Neutrophil (primary cell): Measurements from ENCODE around the gene CFAP20DC.
"Not testable (repeated sequence)": the region's sequence is repeated elsewhere in the genome, so short reads cannot be mapped to it uniquely, and the experiment has no call there.

Source experiments
- H3K27ac ChIP-seq: fragments of 200-600 bp; sonication (generic); 2 replicates; pipeline ENCODE4 v1.5.1; 2016; ENCODE audit warnings: mild to moderate bottlenecking, moderate library complexity
- H3K27me3 ChIP-seq: fragments of 200-600 bp; sonication (generic); 2 replicates; pipeline ENCODE4 v1.6.0; 2016; ENCODE audit warnings: mild to moderate bottlenecking
- H3K36me3 ChIP-seq: fragments of 200-600 bp; sonication (generic); 2 replicates; pipeline ENCODE4 v1.5.1; 2017
- H3K4me1 ChIP-seq, 2 experiments: fragments of 200-600 bp in 1 of 2; sonication (generic) in 1 of 2; 1 replicate in 1 of 2; 2 replicates in 1 of 2; pipeline versions ENCODE4 v1.5.1 to v1.6.1; 2013 to 2016; ENCODE audit warnings: low read depth in 1 of 2, low read length in 1 of 2, mild to moderate bottlenecking in 1 of 2, moderate library complexity in 1 of 2; ENCODE audit not compliant: control insufficient read depth in 1 of 2, insufficient read depth in 1 of 2
- H3K4me3 ChIP-seq, 2 experiments: fragments of 200-600 bp in 1 of 2; sonication (generic) in 1 of 2; 1 replicate in 1 of 2; 2 replicates in 1 of 2; pipeline ENCODE4 v1.5.1; 2013 to 2016; ENCODE audit warnings: low read depth in 1 of 2, low read length in 1 of 2, mild to moderate bottlenecking in 1 of 2, moderate library complexity in 1 of 2
- H3K9me3 ChIP-seq: fragments of 200-600 bp; sonication (generic); 2 replicates; pipeline ENCODE4 v1.5.1; 2016
- TF ChIP-seq, protein P1 (sequence below): fragments of 200-600 bp; sonication (generic); IDR thresholded peaks from 2 replicates; pipeline ENCODE4 v1.5.1; 2016; ENCODE audit warnings: antibody characterized with exemption

CFAP20DC gene

DNA sequence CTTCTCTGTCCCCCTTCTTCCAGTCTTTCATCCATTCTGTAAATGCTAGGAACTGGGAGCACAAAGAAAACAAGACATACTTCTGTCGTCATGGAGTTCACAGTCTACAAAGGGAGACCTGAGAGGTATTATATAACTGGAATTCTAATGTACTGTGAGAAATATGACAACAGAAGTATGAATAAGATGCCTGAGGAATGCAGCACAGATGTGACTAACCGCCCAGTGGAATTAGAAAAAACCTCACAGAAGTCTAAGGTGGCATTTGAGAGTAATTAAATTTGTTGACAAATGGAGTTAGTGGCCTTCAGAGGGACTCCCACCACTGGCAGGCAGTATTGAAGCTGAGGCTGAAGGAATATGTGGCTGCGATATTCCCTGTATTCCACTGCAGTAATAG lies 214.7 kb downstream of the CFAP20DC start:
- TF ChIP-seq, protein P1, sequence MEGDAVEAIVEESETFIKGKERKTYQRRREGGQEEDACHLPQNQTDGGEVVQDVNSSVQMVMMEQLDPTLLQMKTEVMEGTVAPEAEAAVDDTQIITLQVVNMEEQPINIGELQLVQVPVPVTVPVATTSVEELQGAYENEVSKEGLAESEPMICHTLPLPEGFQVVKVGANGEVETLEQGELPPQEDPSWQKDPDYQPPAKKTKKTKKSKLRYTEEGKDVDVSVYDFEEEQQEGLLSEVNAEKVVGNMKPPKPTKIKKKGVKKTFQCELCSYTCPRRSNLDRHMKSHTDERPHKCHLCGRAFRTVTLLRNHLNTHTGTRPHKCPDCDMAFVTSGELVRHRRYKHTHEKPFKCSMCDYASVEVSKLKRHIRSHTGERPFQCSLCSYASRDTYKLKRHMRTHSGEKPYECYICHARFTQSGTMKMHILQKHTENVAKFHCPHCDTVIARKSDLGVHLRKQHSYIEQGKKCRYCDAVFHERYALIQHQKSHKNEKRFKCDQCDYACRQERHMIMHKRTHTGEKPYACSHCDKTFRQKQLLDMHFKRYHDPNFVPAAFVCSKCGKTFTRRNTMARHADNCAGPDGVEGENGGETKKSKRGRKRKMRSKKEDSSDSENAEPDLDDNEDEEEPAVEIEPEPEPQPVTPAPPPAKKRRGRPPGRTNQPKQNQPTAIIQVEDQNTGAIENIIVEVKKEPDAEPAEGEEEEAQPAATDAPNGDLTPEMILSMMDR = no peak
- Histone ChIP-seq H3K4me3 (no peak overlapping the region), H3K4me1 (no peaks in the 10 kb centered on the region), H3K36me3 (no peaks in the 10 kb centered on the region), H3K9me3 (no peaks in the 10 kb centered on the region), H3K27me3 (no peaks in the 10 kb centered on the region), H3K27ac (no peak overlapping the region)

DNA sequence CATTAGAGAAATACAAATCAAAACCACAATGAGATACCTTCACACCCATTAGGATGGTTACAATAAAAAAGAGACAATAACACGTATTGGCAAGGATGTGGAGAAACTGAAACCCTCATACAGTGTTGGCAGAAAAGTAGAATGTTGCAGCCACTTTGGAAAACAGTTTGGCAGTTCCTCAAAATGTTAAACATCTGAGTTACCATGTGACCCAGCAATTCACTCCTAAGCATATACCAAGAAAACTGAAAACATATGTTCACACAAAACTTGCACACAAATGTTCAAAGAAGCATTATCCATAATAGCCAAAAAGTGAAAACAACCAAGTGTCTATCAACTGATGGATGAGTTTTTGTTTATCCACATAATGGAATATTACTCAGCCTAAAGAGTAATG lies 216.3 kb downstream of the CFAP20DC start:
- Histone ChIP-seq H3K9me3 (no peaks in the 10 kb centered on the region), H3K36me3 (no peaks in the 10 kb centered on the region), H3K27ac (no peak overlapping the region), H3K27me3 (no peaks in the 10 kb centered on the region), H3K4me3 (no peak overlapping the region), H3K4me1 (no peaks in the 10 kb centered on the region)
- TF ChIP-seq, protein P1 = no peak

DNA sequence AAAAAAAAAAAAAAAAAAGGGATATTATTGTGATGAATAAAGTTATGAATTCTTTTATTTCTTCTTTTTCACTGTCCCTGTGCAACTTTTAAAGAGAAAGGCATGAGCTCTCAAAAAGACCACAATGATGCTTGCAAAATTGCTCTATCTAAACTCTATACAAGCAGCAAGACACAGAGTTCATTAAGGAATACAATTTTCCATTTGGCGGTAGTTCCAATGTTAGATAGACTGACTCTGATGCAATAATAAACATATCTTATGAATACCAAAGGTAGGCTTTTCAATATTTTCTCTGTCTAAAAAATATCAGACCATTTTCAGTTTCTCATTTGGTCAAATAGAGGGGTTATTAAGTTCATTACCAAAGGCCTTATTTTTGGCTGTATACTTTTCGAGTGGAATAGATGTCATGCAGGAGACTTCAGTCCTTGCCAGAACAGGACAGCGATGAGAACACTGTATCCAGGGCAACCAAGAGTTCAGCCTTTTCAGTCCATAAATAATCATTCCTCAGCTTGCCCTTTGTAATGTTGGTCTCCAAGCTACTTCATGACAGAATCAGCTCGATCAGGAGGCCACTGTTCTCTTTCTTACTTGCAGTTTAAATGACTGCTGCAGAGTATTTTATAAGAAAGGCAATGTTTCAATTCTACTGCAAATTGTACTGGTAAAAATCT lies 220.4 kb downstream of the CFAP20DC start:
- H3K4me3 ChIP-seq = no peak overlapping the region
- TF ChIP-seq, protein P1 = no peak
- no peaks in the 10 kb centered on the region for H3K4me1 ChIP-seq

DNA sequence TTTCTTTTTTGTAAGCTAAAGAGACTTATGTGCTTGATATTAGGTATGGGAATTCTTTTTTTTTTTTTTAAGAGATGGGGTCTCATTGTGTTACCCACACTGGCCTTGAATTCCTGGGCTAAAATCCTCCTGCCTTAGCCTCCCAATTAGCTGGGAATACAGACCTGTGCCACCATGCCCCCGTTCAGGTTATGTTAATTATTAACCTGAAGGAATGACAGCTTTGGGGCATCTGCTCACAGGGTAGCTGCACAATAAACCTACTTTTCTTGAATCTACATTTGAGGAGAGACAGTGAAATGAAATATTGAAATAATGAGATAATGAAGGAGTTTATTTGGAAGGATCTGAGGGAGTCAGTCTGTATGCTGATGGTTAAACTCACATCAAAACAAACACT lies 225.0 kb downstream of the CFAP20DC start:
- TF ChIP-seq, protein P1 = no peak
- Histone ChIP-seq H3K27me3 (peaks cover 4% of the 10 kb centered on the region), H3K4me1 (no peaks in the 10 kb centered on the region), H3K9me3 (no peaks in the 10 kb centered on the region), H3K4me3 (no peak overlapping the region), H3K27ac (no peak overlapping the region), H3K36me3 (no peaks in the 10 kb centered on the region)

More for the DNA sequence above, 220.4 kb downstream of the CFAP20DC start:
- Histone ChIP-seq H3K36me3 (no peaks in the 10 kb centered on the region), H3K27me3 (no peaks in the 10 kb centered on the region), H3K27ac (no peak overlapping the region), H3K9me3 (no peaks in the 10 kb centered on the region)

DNA sequence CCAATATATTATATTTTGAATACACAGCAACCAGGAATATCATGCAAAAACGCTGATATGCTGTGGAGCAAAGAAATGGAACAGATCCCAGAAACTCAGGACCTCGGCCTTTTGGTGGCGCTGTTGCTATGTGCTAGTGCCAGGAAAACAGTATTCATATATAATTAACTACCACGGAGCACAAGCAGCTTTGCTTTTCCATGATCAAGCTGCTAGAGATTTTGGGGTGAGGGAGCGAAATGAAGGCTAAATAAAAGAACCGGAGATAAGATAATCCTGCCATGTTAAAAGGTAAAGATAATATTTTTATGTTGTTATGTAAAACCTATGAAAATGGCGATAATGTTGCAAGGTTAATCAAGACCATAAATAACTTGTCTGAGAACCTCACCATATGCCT lies 225.5 kb downstream of the CFAP20DC start:
- no peaks in the 10 kb centered on the region for H3K9me3 ChIP-seq
- TF ChIP-seq, protein P1 = no peak
- no peaks in the 10 kb centered on the region for H3K4me1 ChIP-seq
- H3K27me3 ChIP-seq = peaks cover 4% of the 10 kb centered on the region
- no peaks in the 10 kb centered on the region for H3K36me3 ChIP-seq
- H3K27ac ChIP-seq = no peak overlapping the region
- no peak overlapping the region for H3K4me3 ChIP-seq

DNA sequence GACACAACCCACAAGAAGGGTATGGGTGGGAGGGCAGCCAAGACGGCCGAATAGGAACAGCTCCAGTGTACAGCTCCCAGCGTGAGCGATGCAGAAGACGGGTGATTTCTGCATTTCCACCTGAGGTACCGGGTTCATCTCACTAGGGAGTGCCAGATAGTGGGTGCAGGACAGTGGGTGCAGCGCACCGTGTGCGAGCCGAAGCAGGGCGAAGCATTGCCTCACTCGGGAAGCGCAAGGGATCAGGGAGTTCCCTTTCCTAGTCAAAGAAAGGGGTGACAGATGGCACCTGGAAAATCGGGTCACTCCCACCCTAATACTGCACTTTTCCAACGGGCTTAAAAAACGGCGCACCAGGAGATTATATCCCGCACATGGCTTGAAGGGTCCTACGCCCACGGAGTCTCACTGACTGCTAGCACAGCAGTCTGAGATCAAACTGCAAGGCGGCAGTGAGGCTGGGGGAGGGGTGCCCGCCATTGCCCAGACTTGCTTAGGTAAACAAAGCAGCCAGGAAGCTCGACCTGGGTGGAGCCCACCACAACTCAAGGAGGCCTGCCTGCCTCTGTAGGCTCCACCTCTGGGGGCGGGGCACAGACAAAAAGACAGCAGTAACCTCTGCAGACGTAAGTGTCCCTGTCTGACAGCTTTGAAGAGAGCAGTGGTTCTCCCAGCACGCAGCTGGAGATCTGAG lies 243.1 kb downstream of the CFAP20DC start:
- H3K4me3 ChIP-seq, H3K36me3 ChIP-seq, H3K27ac ChIP-seq, H3K27me3 ChIP-seq, H3K9me3 ChIP-seq: not testable (repeated sequence)
- peaks cover 10 to 14% of the 10 kb centered on the region in 2 experiments for H3K4me1 ChIP-seq
